Measurements from ENCODE around the gene LAMTOR2. TPM values are rescaled to one million over a fixed set of nuclear protein-coding genes. Genes with fewer than 3 reads are reported as not detected.
A peak's percentile ranks its signal among the peaks of the same experiment; 100 is the strongest.
"Not testable (repeated sequence)": the region's sequence is repeated elsewhere in the genome, so short reads cannot be mapped to it uniquely, and the experiment has no call there.

The LAMTOR2 gene
- total RNA-seq: 65.6 TPM
- long read RNA-seq, transcript LAMTOR2-205 (3 exons, 623 nt): minor isoform, 5 of 67 reads
- long read RNA-seq, transcript LAMTOR2-203 (4 exons, 655 nt): major isoform, 56 of 67 reads
- long read RNA-seq, partial matches to known transcripts: 0 of 67 reads
- long read RNA-seq, other reads (novel, unspliced or antisense): 2 of 67 reads

DNA sequence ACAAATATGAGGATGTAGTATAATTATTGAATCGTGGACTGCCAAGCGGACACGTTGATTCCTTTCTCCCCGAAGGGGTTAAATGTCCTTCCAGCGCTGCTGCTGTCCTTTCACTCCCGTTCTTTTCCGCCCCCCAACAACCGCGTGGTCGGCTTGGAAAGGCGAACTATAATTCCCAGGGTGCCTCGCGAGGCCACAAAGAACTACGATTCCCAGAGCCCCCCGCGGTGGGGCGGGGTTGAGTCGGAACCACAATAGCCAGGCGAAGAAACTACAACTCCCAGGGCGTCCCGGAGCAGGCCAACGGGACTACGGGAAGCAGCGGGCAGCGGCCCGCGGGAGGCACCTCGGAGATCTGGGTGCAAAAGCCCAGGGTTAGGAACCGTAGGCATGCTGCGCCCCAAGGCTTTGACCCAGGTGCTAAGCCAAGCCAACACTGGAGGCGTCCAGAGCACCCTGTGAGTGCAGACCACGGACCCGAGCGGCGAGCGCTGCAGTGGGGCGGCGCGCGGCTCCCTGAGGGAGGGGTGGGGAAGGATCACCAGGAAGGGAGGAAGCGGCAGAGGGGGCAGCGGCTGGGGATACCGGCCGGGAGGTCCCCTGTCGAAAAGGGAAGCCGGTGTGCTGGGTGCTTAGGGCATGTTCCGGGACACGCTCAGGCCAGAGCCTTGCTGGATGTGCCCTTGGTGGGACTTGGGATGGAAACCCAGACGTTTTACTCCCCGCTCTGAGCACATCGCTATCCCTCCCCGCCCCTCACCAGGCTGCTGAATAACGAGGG, at the start of gene LAMTOR2:
TSS of gene LAMTOR2 (plus strand) at position 283 of the 781 bp plus-strand sequence. CDS start at position 391, 108 bp downstream.
- ATAC-seq (peak; percentile 89), DNase-seq (peak; percentile 99)
- intact Hi-C loops (cut with micrococcal nuclease): no loop called here

DNA sequence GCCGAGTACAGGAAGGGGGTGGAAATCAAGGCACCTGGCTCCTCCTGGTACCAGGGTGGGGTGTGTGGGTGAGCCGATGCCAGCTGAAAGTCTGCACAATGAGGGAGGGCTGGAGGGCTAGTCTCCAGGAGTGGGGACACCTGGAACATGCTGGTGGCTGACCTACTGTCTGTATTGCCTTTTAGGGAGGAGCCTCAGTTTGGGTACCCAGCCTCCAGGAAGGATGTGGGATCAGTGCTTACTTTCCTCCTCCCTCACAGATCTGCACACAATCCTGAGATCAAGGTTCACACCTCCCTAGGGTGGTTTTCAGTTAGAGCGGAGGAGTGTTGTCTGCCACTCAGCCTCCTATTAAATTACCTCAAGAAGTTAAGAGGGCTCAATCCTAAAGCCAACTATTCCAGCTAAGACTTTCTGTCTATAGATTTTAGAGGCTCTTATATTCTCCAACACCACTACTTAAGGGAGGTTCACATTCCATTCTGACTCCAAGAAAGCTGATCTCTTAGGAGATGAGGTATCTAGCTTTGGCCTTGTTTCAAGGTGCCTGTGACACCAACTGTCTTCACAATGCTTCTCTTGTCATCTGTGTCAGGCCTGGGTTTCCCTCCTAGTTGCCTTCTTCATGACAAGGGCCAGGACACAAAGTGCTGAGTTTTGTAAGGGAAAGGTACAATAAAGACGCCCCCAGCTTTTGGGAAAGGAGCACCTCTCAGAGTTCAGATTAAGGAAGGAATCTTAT, 49.6 kb upstream of the LAMTOR2 start:
- DNase-seq (no peak), ATAC-seq (no peak)
- intact Hi-C loops (cut with micrococcal nuclease): no loop called here

DNA sequence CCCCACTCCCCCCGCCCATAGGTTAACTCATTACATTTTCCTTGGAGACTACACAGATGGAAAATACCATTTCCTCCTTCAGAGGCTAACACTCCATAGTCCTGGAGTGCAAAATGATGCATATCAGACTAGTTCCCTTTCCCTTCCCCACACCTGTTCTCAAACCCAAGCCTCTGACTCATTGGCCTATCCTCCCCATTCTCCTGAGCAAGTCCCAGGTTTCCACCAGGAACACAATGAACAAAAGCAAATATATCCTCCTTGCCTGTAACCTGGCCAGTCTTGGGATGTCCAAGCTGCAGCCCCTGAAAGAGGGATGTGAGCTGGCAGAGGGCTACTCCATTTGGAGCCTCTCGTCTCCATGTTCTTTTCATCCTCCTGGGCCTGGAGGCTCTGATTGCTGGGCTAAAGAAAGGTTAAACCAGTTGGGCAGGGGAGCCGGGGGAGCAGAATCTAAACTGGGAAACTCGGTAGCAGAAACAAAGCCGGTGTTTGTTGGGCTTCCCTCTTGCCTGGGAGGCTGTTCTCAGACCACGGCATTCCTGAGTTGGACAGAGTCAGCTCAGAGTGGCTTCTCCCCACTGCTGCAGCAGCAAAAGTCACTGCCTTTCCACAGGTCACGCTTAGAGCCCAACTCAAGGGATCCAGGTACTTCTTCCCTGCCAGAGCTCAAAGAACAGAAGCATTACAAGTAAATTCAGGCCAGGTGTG, 47.8 kb upstream of the LAMTOR2 start:
- no peak for ATAC-seq
- no peak for DNase-seq
- intact Hi-C loops (cut with micrococcal nuclease): no loop called here

GRCh38 chr1:156009404-156009803, 45.2 kb upstream of the LAMTOR2 start:
- no peak for DNase-seq
- intact Hi-C loops (cut with micrococcal nuclease): no loop called here
- no peak for ATAC-seq

DNA sequence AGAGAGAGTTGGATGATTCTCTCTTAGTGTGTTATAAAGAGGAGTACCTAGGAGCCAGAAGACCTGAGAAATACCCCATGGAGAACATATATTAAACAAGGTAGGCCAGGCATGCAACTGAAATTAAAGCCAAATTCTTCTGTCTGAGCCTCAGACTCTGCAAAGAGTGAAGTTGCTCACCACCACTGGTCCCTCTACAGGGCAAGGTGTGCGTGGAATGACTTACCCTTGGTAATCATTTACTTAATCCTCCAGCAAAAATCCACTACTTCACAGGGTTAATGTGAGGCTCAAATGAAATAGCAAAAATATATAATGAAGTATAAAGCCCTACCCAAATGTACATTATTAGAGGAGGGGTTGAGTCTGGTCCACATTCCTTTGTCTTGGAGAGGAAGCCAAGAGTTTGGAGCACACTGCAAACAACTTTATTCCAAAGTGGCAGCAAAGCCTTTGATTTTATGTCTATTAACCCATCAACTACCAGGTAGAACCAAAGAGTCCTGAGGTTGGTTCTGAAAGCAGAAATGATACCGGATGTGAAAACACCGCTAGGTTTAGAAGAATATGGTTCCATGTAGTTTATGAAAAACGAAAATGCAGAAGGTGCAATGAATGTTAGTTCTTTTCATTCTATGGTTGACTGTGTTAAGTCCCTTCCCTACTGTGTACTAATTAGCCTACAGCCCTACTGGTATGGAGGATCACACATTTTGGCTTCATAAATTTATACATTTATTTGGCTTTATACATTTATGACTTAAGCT, 42.3 kb upstream of the LAMTOR2 start:
- intact Hi-C loops (cut with micrococcal nuclease): no loop called here
- DNase-seq: no peak
- no peak for ATAC-seq

GRCh38 chr1:156014829-156015228, 39.8 kb upstream of the LAMTOR2 start:
- intact Hi-C loops (cut with micrococcal nuclease): no loop called here
- no peak for ATAC-seq

GRCh38 chr1:156019946-156020292, 34.7 kb upstream of the LAMTOR2 start:
- intact Hi-C loops (cut with micrococcal nuclease): no loop called here
- ATAC-seq: no peak
- no peak for DNase-seq

More at GRCh38 chr1:156014829-156015228, 39.8 kb upstream of the LAMTOR2 start:
- no peak for DNase-seq

- intact Hi-C loops (cut with micrococcal nuclease): no loop called here
Observed at GRCh38 chr1:156020293-156021092, 34.1 kb upstream of the LAMTOR2 start, which contains the start of gene SSR2. Gene SSR2, minus strand, starts transcription at chr1:156020951. Its CDS starts 784 bp downstream, at chr1:156020167.

GRCh38 chr1:156021093-156021428, 33.5 kb upstream of the LAMTOR2 start:
- ATAC-seq (no peak), DNase-seq (no peak)
- intact Hi-C loops (cut with micrococcal nuclease): no loop called here

More at GRCh38 chr1:156020293-156021092, 34.1 kb upstream of the LAMTOR2 start, which contains the start of gene SSR2:
- ATAC-seq: peak; percentile 98
- peak; percentile 82 for DNase-seq

GRCh38 chr1:156021954-156022353, 32.6 kb upstream of the LAMTOR2 start:
- no peak for ATAC-seq
- no peak for DNase-seq
- intact Hi-C loops (cut with micrococcal nuclease): no loop called here

DNA sequence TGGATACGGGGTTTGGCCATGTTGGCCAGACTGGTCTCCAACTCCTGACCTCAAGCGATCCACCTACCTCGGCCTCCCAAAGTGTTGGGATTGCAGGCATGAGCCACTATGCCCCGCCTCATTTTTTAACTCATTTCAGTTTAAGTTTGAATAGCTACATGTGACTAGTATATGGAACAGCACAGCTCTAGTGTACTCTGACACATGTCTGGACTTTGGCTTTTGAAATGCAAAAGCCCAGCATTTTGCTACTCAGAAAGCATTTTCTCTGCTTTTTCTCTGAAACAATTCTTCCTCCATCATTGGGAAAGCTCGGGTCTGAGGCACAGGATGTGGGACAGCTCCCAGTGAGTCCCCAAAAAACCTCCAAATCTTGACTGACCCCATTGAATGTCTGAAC, 29.8 kb upstream of the LAMTOR2 start:
- intact Hi-C loops (cut with micrococcal nuclease): no loop called here
- ATAC-seq (no peak), DNase-seq (no peak)

GRCh38 chr1:156025876-156026275, 28.7 kb upstream of the LAMTOR2 start:
- peak; percentile 64 for ATAC-seq
- intact Hi-C loops (cut with micrococcal nuclease): no loop called here
- no peak for DNase-seq

DNA sequence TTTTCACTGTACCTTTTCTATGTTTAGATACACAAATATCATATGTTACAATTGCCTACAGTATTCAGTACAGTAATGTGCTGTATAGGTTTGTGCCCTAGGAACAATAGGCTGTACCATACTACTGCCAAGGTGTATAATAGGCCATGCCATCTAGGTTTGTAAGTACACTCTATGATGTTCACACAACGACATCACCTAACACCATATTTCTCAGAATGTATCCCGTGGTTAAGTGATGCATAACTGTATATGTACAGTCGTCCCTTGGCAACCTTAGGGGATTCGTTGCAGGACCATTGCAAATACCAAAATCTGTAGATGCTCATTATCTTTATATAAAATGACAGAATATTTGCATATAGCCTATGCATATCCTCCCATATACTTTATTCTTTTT, 28.0 kb upstream of the LAMTOR2 start:
- ATAC-seq (no peak), DNase-seq (no peak)
- intact Hi-C loops (cut with micrococcal nuclease): no loop called here

DNA sequence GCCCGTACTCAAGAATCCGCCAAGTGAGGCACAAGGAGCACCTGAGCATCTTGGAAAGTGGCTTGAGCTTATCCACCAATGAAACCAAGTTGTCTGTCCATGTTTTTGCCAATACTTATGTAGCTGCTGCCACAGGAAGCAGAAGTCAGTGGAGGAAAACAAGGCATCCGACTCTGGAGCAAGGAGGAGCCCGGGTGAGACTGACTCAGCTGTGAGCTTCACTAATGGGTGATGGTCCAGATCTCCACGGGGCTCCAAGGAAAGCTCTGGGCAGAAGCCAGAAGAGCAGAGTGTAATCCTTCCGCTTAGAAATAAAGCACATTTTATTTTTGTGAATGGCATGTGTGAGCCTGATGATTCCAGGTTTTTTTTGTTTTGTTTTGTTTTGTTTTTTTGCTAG, 21.6 kb upstream of the LAMTOR2 start:
- intact Hi-C loops (cut with micrococcal nuclease): no loop called here
- ATAC-seq: no peak
- DNase-seq: no peak

DNA sequence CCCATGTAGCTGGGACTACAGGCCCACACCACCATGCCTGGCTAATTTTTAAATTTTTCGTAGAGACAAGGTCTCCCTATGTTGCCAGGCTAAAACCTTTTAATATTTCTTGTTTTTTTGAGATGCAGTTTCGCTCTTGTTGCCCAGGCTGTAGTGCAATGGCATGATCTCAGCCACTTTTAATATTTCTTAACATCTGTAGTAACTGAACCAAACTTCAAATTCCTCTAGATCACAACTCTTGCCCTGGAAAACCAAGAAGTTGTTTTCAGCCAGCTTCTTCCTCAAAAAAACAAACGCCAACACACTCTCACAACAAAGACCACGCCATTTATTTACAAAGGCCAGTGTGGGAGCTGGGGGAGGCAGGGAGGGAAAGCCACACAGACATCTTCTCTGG, 19.6 kb upstream of the LAMTOR2 start:
- intact Hi-C loops (cut with micrococcal nuclease); DNase-seq; ATAC-seq: not testable (repeated sequence)

DNA sequence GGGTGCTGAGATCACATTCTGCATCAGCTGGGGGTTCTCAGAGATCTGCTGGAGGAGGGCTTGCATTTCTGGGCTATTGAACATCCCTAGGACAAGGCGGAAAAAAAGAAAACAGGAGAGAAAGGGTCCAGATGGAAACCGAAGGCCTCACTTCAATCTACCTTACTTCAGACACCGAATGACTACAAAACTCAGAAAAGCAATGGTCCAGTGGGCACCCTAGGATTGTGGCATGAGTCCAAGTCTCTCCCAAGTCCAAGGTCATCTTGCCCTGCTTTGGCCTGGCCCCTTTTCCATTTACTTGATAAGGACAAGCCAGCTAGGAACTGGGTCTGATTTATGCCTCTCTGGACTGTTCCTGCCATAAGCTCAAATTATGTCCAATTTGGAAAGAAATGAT, 11.8 kb upstream of the LAMTOR2 start:
- ATAC-seq (no peak), DNase-seq (no peak)
- intact Hi-C loops (cut with micrococcal nuclease): no loop called here

DNA sequence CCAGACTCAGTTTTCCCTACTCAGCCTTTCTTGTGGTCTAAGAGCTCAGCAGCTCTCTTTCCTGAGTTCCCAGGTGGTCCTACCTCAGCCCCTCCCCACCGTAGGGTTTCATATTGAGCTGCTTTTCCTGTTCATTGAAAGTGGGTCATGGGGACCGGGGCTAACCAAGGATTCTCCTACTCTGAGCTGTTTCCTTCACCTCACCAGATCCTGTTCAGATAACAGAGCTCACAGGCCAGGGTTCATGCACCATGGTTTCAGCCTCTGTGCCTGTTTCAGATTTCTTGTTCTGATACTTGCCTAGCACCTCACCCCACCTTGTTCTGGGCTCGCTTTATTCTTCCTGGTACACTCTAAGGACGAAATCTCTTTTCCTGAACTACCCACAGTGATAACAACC, 9.5 kb upstream of the LAMTOR2 start:
- ATAC-seq: no peak
- intact Hi-C loops (cut with micrococcal nuclease): no loop called here
- no peak for DNase-seq

DNA sequence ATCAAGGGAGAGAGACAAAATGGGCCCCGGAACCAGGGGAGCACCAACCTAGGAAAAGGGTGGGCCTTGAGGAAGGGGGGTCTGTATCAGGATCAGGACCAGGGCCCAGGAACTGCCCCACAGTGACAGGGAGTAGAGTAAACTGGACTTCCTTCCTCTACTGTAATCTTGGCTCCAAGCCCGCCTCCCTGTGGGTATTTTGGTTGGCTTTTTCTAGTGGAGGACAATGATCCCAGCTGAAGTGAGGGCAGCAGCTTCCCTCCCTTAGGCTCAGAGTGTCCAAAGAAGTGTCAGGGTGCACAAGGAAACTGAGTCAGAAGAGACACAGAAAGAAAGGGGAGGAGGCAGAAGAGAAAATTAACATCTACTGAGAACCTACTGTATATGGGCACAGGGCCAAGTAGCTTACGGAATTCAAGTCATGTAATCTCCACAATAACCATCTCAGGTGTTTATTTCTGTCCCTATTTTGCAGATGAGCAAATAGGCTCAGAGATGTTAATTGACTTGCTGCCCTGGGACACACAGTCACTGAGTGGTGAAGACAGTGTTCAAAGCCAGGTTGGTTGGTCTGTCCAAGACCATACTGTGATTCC, 5.8 kb upstream of the LAMTOR2 start:
- no peak for ATAC-seq
- DNase-seq: no peak
- intact Hi-C loops (cut with micrococcal nuclease): no loop called here
